Cardiac muscle cell (in vitro differentiated cells and primary cell): ENCODE measurements around the gene SPATA31D3. TPM values are rescaled to one million over a fixed set of nuclear protein-coding genes. Genes with fewer than 3 reads are reported as not detected.
"Not testable (repeated sequence)": the region's sequence is repeated elsewhere in the genome, so short reads cannot be mapped to it uniquely, and the experiment has no call there.

Source experiments
- DNase-seq, 2 donors: peaks; one replicate each; pipeline versions ENCODE4 v3.0.0 to v3.0.0-alpha.2; 2010 to 2017; ENCODE audit warnings: low read depth in 1 of 2, low spot score in 1 of 2
- H3K27ac ChIP-seq: fragments of 200-600 bp; sonication (generic); 2 replicates; pipeline ENCODE4 v1.5.1; 2016
- H3K27me3 ChIP-seq: fragments of 200-600 bp; sonication (generic); 2 replicates; pipeline ENCODE4 v1.6.0; 2016; ENCODE audit warnings: control low read depth
- H3K36me3 ChIP-seq: fragments of 200-600 bp; sonication (generic); 2 replicates; pipeline ENCODE4 v1.5.1; 2016; ENCODE audit warnings: control low read depth
- H3K4me1 ChIP-seq: fragments of 200-600 bp; sonication (generic); 2 replicates; pipeline ENCODE4 v1.8.1; 2017; ENCODE audit warnings: low read depth, mild to moderate bottlenecking, mixed run types
- H3K4me3 ChIP-seq: fragments of 200-600 bp; sonication (generic); 2 replicates; pipeline ENCODE4 v1.5.1; 2016; ENCODE audit warnings: mild to moderate bottlenecking
- H3K9me3 ChIP-seq: fragments of 200-600 bp; sonication (generic); 2 replicates; pipeline ENCODE4 v1.5.1; 2017; ENCODE audit warnings: low read depth, mild to moderate bottlenecking, control low read depth
- polyA plus RNA-seq: library from polyadenylated mRNA; unstranded; fragments of >200 nt; fragmentation: Nextera tagmentation; extraction: Ambion mirVana; gene quantifications from 2 replicates; pipeline ENCODE4 v1.2.1, GENCODE V29; 2016
- total RNA-seq: library from RNA; depleted of rRNA; stranded (reverse); fragments of >200 nt; gene quantifications from 2 replicates; pipeline ENCODE4 v1.2.3, GENCODE V29; 2016
- TF ChIP-seq, protein P1 (sequence below): IDR thresholded peaks from 2 replicates; pipeline ENCODE4 v1.5.1; 2012; ENCODE audit warnings: low read depth, mild to moderate bottlenecking, low read length

SPATA31D3 gene
- total and polyA plus RNA-seq, 2 experiments from 2014 or later: not detected

DNA sequence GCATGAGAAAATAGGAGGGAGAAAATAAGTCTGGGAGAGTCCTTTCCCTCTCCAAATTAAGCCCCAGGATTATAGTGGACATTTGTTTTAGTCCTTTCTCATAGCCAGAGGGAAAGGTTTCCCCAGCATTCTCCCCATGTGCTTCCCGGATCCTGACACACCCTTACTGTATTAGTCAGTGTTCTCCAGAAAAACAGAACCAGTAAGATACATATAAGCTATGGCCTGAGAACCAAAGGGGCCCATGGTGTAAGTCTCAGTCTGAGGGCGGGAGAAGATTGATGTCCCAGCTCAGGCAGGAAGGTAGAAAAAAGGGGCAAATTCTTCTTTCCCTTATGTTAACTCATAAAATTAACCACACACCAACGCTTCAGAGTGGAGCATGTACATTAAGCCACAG lies 40.7 kb upstream of the SPATA31D3 start:
- Histone ChIP-seq H3K27ac (no peak overlapping the region), H3K4me1 (peaks cover 8% of the 10 kb centered on the region), H3K27me3 (peaks cover 10% of the 10 kb centered on the region), H3K36me3 (no peaks in the 10 kb centered on the region), H3K4me3 (no peak overlapping the region), H3K9me3 (no peaks in the 10 kb centered on the region)
- TF ChIP-seq, protein P1, sequence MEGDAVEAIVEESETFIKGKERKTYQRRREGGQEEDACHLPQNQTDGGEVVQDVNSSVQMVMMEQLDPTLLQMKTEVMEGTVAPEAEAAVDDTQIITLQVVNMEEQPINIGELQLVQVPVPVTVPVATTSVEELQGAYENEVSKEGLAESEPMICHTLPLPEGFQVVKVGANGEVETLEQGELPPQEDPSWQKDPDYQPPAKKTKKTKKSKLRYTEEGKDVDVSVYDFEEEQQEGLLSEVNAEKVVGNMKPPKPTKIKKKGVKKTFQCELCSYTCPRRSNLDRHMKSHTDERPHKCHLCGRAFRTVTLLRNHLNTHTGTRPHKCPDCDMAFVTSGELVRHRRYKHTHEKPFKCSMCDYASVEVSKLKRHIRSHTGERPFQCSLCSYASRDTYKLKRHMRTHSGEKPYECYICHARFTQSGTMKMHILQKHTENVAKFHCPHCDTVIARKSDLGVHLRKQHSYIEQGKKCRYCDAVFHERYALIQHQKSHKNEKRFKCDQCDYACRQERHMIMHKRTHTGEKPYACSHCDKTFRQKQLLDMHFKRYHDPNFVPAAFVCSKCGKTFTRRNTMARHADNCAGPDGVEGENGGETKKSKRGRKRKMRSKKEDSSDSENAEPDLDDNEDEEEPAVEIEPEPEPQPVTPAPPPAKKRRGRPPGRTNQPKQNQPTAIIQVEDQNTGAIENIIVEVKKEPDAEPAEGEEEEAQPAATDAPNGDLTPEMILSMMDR: no peak
- no peak for DNase-seq

DNA sequence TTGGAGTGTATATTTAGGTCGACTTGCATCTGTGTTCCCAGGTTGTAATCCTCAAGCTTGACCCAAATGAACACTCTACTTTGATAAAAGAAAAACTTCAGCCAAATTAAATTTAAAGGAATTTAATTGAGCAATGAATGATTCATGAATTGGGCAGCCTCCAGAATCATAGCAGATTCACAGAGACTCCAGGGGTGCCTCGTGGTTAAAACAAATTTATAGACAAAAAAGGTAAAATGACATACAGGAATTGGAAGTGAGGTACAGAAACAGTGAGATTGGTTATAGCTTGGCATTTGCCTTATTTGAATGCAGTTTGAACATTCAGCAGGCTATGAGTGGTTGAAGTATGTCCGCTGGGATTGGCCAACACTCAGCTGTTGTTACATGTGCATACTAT lies 36.6 kb upstream of the SPATA31D3 start:
- peak in 1 of 2 donors; percentile 68 for DNase-seq
- H3K27me3 ChIP-seq: no peaks in the 10 kb centered on the region
- H3K4me3 ChIP-seq: no peak overlapping the region
- TF ChIP-seq, protein P1: no peak
- no peak overlapping the region for H3K27ac ChIP-seq
- H3K4me1 ChIP-seq: peaks cover 8% of the 10 kb centered on the region
- H3K36me3 ChIP-seq: no peaks in the 10 kb centered on the region
- H3K9me3 ChIP-seq: no peaks in the 10 kb centered on the region

GRCh38 chr9:81912135-81912534 lies 31.2 kb upstream of the SPATA31D3 start:
- TF ChIP-seq, protein P1: no peak
- Histone ChIP-seq H3K4me1 (no peaks in the 10 kb centered on the region), H3K4me3 (no peak overlapping the region), H3K27ac (no peak overlapping the region), H3K36me3 (no peaks in the 10 kb centered on the region), H3K9me3 (no peaks in the 10 kb centered on the region), H3K27me3 (peaks cover 5% of the 10 kb centered on the region)
- DNase-seq: no peak

DNA sequence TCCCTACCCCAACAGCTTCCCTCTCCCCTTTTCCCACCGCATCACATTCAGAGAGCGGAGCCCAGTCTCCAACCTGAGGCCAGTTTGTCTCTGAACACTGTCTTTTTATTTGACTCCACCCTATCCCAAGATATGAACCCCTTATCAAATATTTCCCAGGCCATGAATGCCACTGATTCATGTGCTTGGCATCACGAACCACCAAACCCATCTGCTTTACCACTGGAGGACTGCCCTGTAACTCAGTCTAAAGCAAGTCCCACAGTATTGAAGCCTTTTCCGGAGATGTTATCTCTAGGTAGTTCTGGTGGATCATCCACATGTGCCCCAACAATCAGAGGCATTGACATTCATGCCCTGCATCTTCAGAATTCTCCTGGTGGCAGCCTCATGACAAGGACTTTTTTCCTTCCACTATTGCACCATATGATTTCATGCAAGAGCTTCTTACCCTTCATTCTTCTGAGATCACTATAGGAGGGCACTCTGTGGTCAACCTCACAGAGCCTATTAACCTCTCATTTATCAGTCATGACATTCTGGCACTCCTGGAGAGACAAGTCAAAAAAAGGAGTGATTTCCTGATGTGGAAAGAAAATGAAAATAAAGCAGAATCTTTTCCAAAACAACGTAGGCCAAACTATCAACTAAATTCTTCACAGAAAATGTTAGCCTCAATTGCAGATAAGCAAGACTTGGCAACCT lies 27.3 kb upstream of the SPATA31D3 start:
- DNase-seq: peak in 1 of 2 donors; percentile 37
- H3K27ac ChIP-seq: no peak overlapping the region
- H3K27me3 ChIP-seq: peaks cover 5% of the 10 kb centered on the region
- TF ChIP-seq, protein P1: no peak
- no peaks in the 10 kb centered on the region for H3K9me3 ChIP-seq
- H3K36me3 ChIP-seq: no peaks in the 10 kb centered on the region
- H3K4me1 ChIP-seq: no peaks in the 10 kb centered on the region
- no peak overlapping the region for H3K4me3 ChIP-seq

DNA sequence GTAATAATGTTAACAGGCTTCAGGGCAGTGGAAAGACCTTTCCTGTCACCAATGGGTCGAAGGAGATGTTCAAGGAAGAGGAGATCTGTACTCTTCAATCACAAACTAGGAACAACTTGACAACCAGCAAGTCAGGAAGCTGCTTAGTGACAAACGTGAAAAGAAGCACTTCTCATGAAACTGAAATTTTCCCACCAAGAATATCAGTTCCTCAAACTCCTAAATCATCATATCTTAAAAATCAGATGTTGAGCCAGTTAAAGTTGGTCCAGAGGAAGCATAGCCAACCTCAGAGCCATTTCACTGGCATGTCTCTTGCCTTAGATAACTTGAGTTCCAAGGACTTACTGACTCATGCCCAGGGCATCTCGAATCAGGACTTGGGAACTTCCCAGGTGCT lies 24.8 kb upstream of the SPATA31D3 start:
- H3K36me3 ChIP-seq, DNase-seq, H3K4me3 ChIP-seq, H3K27me3 ChIP-seq, H3K4me1 ChIP-seq, H3K27ac ChIP-seq, H3K9me3 ChIP-seq: not testable (repeated sequence)

GRCh38 chr9:81928305-81928704 lies 15.0 kb upstream of the SPATA31D3 start, which contains the start of gene SPATA31D4:
Gene SPATA31D4, plus strand, starts transcription at chr9:81928428. Its CDS starts 86 bp downstream, at chr9:81928514.
- not testable (repeated sequence) for H3K27ac ChIP-seq, H3K4me3 ChIP-seq, H3K4me1 ChIP-seq, DNase-seq, H3K9me3 ChIP-seq, H3K27me3 ChIP-seq, H3K36me3 ChIP-seq

GRCh38 chr9:81930147-81930546 lies 13.2 kb upstream of the SPATA31D3 start:
- not testable (repeated sequence) for H3K4me3 ChIP-seq, H3K9me3 ChIP-seq, H3K27ac ChIP-seq, DNase-seq, H3K36me3 ChIP-seq, H3K4me1 ChIP-seq, H3K27me3 ChIP-seq

DNA sequence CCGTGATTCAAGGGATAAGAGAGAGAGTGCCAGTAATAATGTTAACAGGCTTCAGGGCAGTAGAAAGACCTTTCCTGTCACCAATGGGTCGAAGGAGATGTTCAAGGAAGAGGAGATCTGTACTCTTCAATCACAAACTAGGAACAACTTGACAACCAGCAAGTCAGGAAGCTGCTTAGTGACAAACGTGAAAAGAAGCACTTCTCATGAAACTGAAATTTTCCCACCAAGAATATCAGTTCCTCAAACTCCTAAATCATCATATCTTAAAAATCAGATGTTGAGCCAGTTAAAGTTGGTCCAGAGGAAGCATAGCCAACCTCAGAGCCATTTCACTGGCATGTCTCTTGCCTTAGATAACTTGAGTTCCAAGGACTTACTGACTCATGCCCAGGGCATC lies 9.8 kb upstream of the SPATA31D3 start:
- not testable (repeated sequence) for H3K9me3 ChIP-seq, H3K4me3 ChIP-seq, DNase-seq, H3K36me3 ChIP-seq, H3K4me1 ChIP-seq, H3K27me3 ChIP-seq, H3K27ac ChIP-seq

DNA sequence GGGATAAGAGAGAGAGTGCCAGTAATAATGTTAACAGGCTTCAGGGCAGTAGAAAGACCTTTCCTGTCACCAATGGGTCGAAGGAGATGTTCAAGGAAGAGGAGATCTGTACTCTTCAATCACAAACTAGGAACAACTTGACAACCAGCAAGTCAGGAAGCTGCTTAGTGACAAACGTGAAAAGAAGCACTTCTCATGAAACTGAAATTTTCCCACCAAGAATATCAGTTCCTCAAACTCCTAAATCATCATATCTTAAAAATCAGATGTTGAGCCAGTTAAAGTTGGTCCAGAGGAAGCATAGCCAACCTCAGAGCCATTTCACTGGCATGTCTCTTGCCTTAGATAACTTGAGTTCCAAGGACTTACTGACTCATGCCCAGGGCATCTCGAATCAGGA lies 5.3 kb downstream of the SPATA31D3 start:
- not testable (repeated sequence) for H3K4me3 ChIP-seq, H3K36me3 ChIP-seq, H3K27me3 ChIP-seq, DNase-seq, H3K4me1 ChIP-seq, H3K27ac ChIP-seq, H3K9me3 ChIP-seq
